Measurements from ENCODE around the gene GDA.

GDA gene

GRCh38 chr9:72165326-72165725, 16.1 kb downstream of the GDA start:
- Mint-ChIP-seq H3K4me1 (ENCODE audit: low read depth) (no peaks in the 10 kb centered on the region), H3K9me3 (no peaks in the 10 kb centered on the region), H3K4me3 (no peak overlapping the region), H3K27me3 (ENCODE audit: low read depth) (no peaks in the 10 kb centered on the region), H3K27ac (no peak overlapping the region), H3K36me3 (ENCODE audit: low read depth) (no peaks in the 10 kb centered on the region)

- Mint-ChIP-seq H3K27me3 (ENCODE audit: low read depth) (no peaks in the 10 kb centered on the region), H3K36me3 (ENCODE audit: low read depth) (no peaks in the 10 kb centered on the region), H3K4me3 (no peak overlapping the region), H3K27ac (no peak overlapping the region), H3K4me1 (ENCODE audit: low read depth) (no peaks in the 10 kb centered on the region), H3K9me3 (no peaks in the 10 kb centered on the region)
These were observed 16.7 kb downstream of the GDA start for GRCh38 chr9:72165821-72166547.

GRCh38 chr9:72168075-72168474, 18.8 kb downstream of the GDA start:
- no peaks in the 10 kb centered on the region for H3K27me3 Mint-ChIP-seq (ENCODE audit: low read depth)
- H3K4me3 Mint-ChIP-seq: no peak overlapping the region
- H3K27ac Mint-ChIP-seq: no peak overlapping the region
- no peaks in the 10 kb centered on the region for H3K4me1 Mint-ChIP-seq (ENCODE audit: low read depth)
- no peaks in the 10 kb centered on the region for H3K36me3 Mint-ChIP-seq (ENCODE audit: low read depth)
- H3K9me3 Mint-ChIP-seq: no peaks in the 10 kb centered on the region

DNA sequence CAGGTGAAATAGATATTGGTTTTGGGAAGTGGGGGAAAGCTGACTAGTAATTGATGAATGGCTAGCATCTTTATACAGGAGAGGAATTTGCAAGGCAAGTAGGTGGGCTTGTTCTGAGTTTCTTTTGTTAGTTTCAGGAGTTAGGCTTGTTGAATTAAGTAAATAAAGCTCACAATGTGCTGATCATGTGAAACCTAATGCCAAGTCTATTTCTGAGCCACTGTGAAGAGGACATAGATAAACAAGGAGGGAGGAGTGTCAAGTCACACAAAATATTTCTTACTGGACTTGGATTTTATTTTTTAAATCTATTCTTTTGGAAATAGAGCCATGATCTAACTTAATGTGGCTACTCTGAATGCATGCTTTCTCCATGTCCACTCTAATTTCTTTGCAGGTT, 19.9 kb downstream of the GDA start:
- no peaks in the 10 kb centered on the region for H3K27me3 Mint-ChIP-seq (ENCODE audit: low read depth)
- H3K27ac Mint-ChIP-seq: no peak overlapping the region
- no peak overlapping the region for H3K4me3 Mint-ChIP-seq
- H3K9me3 Mint-ChIP-seq: no peaks in the 10 kb centered on the region
- no peaks in the 10 kb centered on the region for H3K36me3 Mint-ChIP-seq (ENCODE audit: low read depth)
- no peaks in the 10 kb centered on the region for H3K4me1 Mint-ChIP-seq (ENCODE audit: low read depth)

DNA sequence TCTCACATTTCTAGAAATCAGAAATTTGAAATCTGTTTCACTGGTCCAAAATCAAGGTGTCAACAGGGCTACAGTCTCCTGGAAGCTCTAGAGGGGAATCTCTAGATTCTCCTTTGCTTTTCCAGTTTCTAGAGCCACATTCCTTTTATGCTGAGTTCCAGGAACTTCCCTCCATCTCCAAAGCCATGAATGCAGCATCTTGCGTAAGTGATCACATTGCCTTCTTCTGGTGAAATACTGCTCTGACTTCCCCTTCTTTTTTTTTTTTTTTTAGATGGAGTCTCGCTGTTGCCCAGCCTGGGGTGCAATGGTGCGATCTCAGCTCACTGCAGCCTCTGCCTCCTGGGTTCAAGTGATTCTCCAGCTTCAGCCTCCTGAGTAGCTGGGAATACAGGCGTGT, 23.8 kb downstream of the GDA start:
- H3K4me1 Mint-ChIP-seq (ENCODE audit: low read depth): no peaks in the 10 kb centered on the region
- H3K9me3 Mint-ChIP-seq: no peaks in the 10 kb centered on the region
- no peaks in the 10 kb centered on the region for H3K36me3 Mint-ChIP-seq (ENCODE audit: low read depth)
- H3K27me3 Mint-ChIP-seq (ENCODE audit: low read depth): no peaks in the 10 kb centered on the region
- H3K27ac Mint-ChIP-seq: no peak overlapping the region
- H3K4me3 Mint-ChIP-seq: no peak overlapping the region

DNA sequence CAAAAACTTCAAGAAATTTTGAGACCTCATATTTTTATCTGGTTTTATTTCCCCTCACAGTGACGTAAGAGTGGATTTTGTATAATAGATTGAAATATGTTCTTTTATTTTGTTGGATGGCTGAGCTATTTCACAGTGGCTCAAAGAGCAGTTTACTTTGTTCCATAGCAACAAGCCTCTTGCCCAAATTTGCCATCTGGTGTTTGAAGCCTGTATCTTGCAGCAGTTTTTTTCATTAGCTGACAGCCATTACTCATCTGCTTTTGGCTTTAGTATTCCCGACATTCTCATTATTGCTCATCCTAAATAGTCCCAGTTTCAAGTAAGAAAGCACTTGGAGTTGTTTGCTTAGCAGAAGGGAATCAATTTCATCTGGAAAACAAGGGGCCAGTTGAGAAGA, 36.3 kb downstream of the GDA start:
- Mint-ChIP-seq H3K4me3 (no peak overlapping the region), H3K4me1 (ENCODE audit: low read depth) (no peaks in the 10 kb centered on the region)

GRCh38 chr9:72187121-72187695, 38.0 kb downstream of the GDA start:
- Mint-ChIP-seq H3K9me3 (no peaks in the 10 kb centered on the region), H3K27me3 (ENCODE audit: low read depth) (no peaks in the 10 kb centered on the region), H3K36me3 (ENCODE audit: low read depth) (no peaks in the 10 kb centered on the region), H3K27ac (no peak overlapping the region), H3K4me3 (no peak overlapping the region), H3K4me1 (ENCODE audit: low read depth) (no peaks in the 10 kb centered on the region)

More for the DNA sequence above, 36.3 kb downstream of the GDA start:
- Mint-ChIP-seq H3K9me3 (no peaks in the 10 kb centered on the region), H3K27me3 (ENCODE audit: low read depth) (no peaks in the 10 kb centered on the region), H3K27ac (no peak overlapping the region), H3K36me3 (ENCODE audit: low read depth) (no peaks in the 10 kb centered on the region)

DNA sequence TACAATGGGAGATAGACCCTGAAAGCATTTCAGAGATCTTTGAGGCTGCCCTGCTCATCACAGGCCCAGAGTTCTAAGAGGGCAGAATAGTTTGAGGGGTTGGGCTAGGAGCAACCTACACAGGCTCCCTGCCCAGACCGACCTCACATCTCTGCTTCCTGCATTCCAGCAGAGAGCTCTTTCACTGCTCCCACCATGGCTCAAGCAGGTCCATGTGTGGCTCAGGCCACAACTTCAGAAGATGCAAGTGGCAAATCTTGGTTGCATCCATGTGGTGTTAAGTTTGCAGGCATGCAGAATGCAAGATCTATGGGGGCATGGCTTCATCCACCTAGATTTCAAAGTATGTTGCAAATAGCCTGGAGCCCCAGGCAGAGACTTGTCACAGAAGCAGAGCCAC, 39.0 kb downstream of the GDA start:
- Mint-ChIP-seq H3K4me1 (ENCODE audit: low read depth) (no peaks in the 10 kb centered on the region), H3K4me3 (no peak overlapping the region), H3K27me3 (ENCODE audit: low read depth) (peaks cover 5% of the 10 kb centered on the region), H3K9me3 (no peaks in the 10 kb centered on the region), H3K36me3 (ENCODE audit: low read depth) (no peaks in the 10 kb centered on the region), H3K27ac (no peak overlapping the region)

DNA sequence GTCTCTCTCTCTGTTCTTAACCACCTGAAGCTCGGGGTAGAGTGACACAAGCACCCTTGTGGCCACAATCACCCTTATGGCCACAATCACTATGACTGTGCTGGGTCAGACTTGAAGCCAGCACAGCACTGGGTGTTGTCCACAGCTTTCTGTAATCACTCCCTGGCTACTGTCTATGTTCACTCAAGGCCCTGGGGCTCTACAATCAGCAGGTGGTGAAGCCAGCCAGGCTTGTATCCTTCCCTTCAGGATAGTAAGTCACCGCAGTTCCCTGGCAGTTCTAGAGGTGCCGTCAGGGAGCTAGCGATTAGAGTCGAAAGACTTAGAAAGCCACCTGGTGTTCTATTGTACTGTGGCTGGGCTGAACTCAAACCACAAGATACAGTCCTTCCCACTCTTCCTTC, 44.2 kb downstream of the GDA start:
- Mint-ChIP-seq H3K27ac (no peak overlapping the region), H3K27me3 (ENCODE audit: low read depth) (peaks cover 5% of the 10 kb centered on the region), H3K36me3 (ENCODE audit: low read depth) (no peaks in the 10 kb centered on the region), H3K4me3 (no peak overlapping the region), H3K9me3 (no peaks in the 10 kb centered on the region), H3K4me1 (ENCODE audit: low read depth) (no peaks in the 10 kb centered on the region)

- H3K4me3 Mint-ChIP-seq: no peak overlapping the region
- peaks cover 4% of the 10 kb centered on the region for H3K27me3 Mint-ChIP-seq (ENCODE audit: low read depth)
- no peak overlapping the region for H3K27ac Mint-ChIP-seq
- no peaks in the 10 kb centered on the region for H3K9me3 Mint-ChIP-seq
- no peaks in the 10 kb centered on the region for H3K36me3 Mint-ChIP-seq (ENCODE audit: low read depth)
- no peaks in the 10 kb centered on the region for H3K4me1 Mint-ChIP-seq (ENCODE audit: low read depth)
These were observed 50.0 kb downstream of the GDA start for GRCh38 chr9:72199238-72199637.

DNA sequence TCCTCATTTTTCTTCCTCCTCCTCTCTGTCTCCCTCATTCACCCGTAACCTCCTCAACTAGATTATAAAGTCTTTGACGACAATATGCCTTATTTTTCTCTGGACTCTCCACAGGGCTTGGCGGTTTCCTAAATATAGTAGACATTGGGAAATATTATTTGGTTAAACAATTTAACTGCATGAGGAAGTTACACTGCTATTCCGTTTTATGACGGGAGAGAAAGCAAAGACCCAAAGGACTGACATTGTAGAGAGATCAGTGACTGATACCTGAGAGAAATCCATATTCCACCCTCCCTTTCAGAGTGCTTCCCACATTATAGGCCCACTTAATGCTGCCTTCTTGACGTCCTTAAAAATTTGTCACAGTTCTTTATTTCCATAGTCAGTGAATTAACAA, 51.2 kb downstream of the GDA start:
- no peak overlapping the region for H3K4me3 Mint-ChIP-seq
- no peaks in the 10 kb centered on the region for H3K9me3 Mint-ChIP-seq
- no peaks in the 10 kb centered on the region for H3K4me1 Mint-ChIP-seq (ENCODE audit: low read depth)
- peaks cover 4% of the 10 kb centered on the region for H3K27me3 Mint-ChIP-seq (ENCODE audit: low read depth)
- H3K36me3 Mint-ChIP-seq (ENCODE audit: low read depth): no peaks in the 10 kb centered on the region
- H3K27ac Mint-ChIP-seq: no peak overlapping the region

GRCh38 chr9:72202009-72202408, 52.8 kb downstream of the GDA start:
- no peaks in the 10 kb centered on the region for H3K9me3 Mint-ChIP-seq
- H3K4me1 Mint-ChIP-seq (ENCODE audit: low read depth): no peaks in the 10 kb centered on the region
- H3K36me3 Mint-ChIP-seq (ENCODE audit: low read depth): no peaks in the 10 kb centered on the region
- no peak overlapping the region for H3K4me3 Mint-ChIP-seq
- peaks cover 4% of the 10 kb centered on the region for H3K27me3 Mint-ChIP-seq (ENCODE audit: low read depth)
- H3K27ac Mint-ChIP-seq: no peak overlapping the region

DNA sequence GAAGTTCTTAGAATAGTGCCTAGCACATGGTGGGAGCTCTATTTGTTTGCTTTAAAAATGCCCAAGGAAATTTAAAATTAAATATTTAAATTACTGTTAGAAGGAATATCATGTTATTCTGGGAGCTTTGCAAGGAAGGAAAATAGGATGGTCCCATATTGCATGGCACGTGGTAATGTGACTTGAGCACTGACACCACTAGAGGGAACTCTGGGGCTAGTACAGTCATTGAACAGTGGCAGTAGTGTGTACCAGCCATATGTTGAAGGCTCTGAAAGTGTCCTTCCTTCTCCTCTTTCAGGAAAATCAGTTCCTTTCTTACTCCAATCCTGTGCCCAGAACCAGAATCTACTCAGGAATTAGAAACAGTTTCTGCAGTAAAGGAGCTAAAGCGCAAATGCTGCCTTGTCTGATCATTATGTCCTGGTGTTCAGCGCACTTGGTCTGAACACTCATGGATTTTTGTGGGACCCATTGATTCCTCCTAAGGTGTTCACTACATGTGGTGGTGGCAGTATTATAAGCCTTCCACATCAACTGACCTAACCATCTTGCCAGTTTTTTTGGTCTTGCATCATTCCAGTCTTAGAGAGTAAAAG, 54.1 kb downstream of the GDA start:
- Mint-ChIP-seq H3K4me3 (no peak overlapping the region), H3K4me1 (ENCODE audit: low read depth) (no peaks in the 10 kb centered on the region), H3K9me3 (no peaks in the 10 kb centered on the region), H3K36me3 (ENCODE audit: low read depth) (no peaks in the 10 kb centered on the region), H3K27me3 (ENCODE audit: low read depth) (peaks cover 11% of the 10 kb centered on the region), H3K27ac (no peak overlapping the region)

DNA sequence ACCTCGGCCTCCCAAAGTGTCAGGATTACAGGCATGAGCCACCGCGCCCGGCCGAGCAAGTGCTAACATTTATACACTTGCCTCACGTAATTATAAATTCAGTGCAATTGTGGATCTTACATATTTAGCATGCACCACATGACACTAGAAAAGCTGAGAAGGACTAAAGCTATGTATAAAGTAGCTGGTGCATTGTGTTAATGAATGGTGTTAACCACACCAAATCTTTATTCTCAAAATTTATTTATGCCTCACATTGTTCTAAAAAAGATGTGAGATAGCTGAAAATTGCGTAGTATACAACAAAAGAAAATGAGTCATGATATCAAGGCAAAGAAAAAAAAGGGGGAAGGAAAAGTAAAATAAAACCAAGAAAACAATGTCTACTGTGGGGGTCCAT, 54.8 kb downstream of the GDA start:
- H3K27ac Mint-ChIP-seq: no peak overlapping the region
- no peaks in the 10 kb centered on the region for H3K9me3 Mint-ChIP-seq
- H3K27me3 Mint-ChIP-seq (ENCODE audit: low read depth): peaks cover 14% of the 10 kb centered on the region
- H3K4me3 Mint-ChIP-seq: no peak overlapping the region
- H3K36me3 Mint-ChIP-seq (ENCODE audit: low read depth): no peaks in the 10 kb centered on the region
- no peaks in the 10 kb centered on the region for H3K4me1 Mint-ChIP-seq (ENCODE audit: low read depth)

- H3K27me3 Mint-ChIP-seq (ENCODE audit: low read depth): peaks cover 20% of the 10 kb centered on the region
- H3K4me3 Mint-ChIP-seq: no peak overlapping the region
- no peaks in the 10 kb centered on the region for H3K36me3 Mint-ChIP-seq (ENCODE audit: low read depth)
- H3K4me1 Mint-ChIP-seq (ENCODE audit: low read depth): no peaks in the 10 kb centered on the region
- H3K9me3 Mint-ChIP-seq: no peaks in the 10 kb centered on the region
- H3K27ac Mint-ChIP-seq: no peak overlapping the region
These were observed 56.3 kb downstream of the GDA start for GRCh38 chr9:72205513-72205912.

Measured in T-helper 1 cell treated with Interleukin-12 subunit alpha and Interleukin-12 subunit beta and Interleukin-4 antibody, amounts not matched to agents 30 μg/mL and 1 μg/mL, for 36 hours (primary cell).